Hepatocyte (in vitro differentiated cells): ENCODE results near the gene UBE2I. TPM values are rescaled to one million over a fixed set of nuclear protein-coding genes. Genes with fewer than 3 reads are reported as not detected.
A peak's percentile ranks its signal among the peaks of the same experiment; 100 is the strongest.

Source experiments
- DNase-seq: peaks from one replicate; pipeline ENCODE4 v3.0.0-alpha.2; 2016; ENCODE audit warnings: low spot score
- H2AFZ ChIP-seq: fragments of 200-600 bp; sonication (generic); 2 replicates; pipeline ENCODE4 v1.6.0; 2016; ENCODE audit warnings: antibody characterized with exemption, mild to moderate bottlenecking
- H3K27ac ChIP-seq: fragments of 200-600 bp; sonication (generic); 2 replicates; pipeline ENCODE4 v1.5.1; 2016; ENCODE audit warnings: mild to moderate bottlenecking
- H3K27me3 ChIP-seq: fragments of 200-600 bp; sonication (generic); 2 replicates; pipeline ENCODE4 v1.6.1; 2016
- H3K36me3 ChIP-seq: fragments of 200-600 bp; sonication (generic); replicated peaks from 2 replicates; pipeline ENCODE4 v1.5.1; 2016; ENCODE audit warnings: low read depth; ENCODE audit not compliant: insufficient read depth
- H3K4me1 ChIP-seq: fragments of 200-600 bp; sonication (generic); 2 replicates; pipeline ENCODE4 v1.5.1; 2016; ENCODE audit warnings: mild to moderate bottlenecking, moderate library complexity; ENCODE audit not compliant: insufficient read depth
- H3K4me2 ChIP-seq: fragments of 200-600 bp; sonication (generic); 2 replicates; pipeline ENCODE4 v1.6.0; 2016
- H3K4me3 ChIP-seq: fragments of 200-600 bp; sonication (generic); 2 replicates; pipeline ENCODE4 v1.5.1; 2016; ENCODE audit warnings: mild to moderate bottlenecking
- H3K79me2 ChIP-seq: fragments of 200-600 bp; sonication (generic); 2 replicates; pipeline ENCODE4 v1.6.0; 2017; ENCODE audit warnings: mild to moderate bottlenecking
- H3K9me2 ChIP-seq: fragments of 200-600 bp; sonication (generic); replicated peaks from 2 replicates; pipeline ENCODE4 v1.6.0; 2017; ENCODE audit warnings: mild to moderate bottlenecking; ENCODE audit not compliant: insufficient read depth
- H3K9me3 ChIP-seq: fragments of 200-600 bp; sonication (generic); 2 replicates; pipeline ENCODE4 v1.5.1; 2016; ENCODE audit warnings: low read depth, mild to moderate bottlenecking
- H4K20me1 ChIP-seq: fragments of 200-600 bp; sonication (generic); 2 replicates; pipeline ENCODE4 v1.6.0; 2016; ENCODE audit warnings: mild to moderate bottlenecking; ENCODE audit not compliant: insufficient read depth, poor library complexity, severe bottlenecking
- CTCF ChIP-seq: fragments of 200-600 bp; sonication (generic); IDR thresholded peaks from 2 replicates; pipeline ENCODE4 v1.5.1; 2016; ENCODE audit warnings: antibody characterized with exemption, mild to moderate bottlenecking; ENCODE audit not compliant: poor library complexity
- EZH2 ChIP-seq: fragments of 200-600 bp; sonication (generic); IDR thresholded peaks from 2 replicates; pipeline ENCODE4 v1.6.1; 2016; ENCODE audit warnings: antibody characterized with exemption, mild to moderate bottlenecking, borderline replicate concordance
- EZH2phosphoT487 ChIP-seq: fragments of 200-600 bp; sonication (generic); IDR thresholded peaks from one replicate; pipeline ENCODE4 v1.6.1; 2018; ENCODE audit warnings: antibody characterized with exemption, mild to moderate bottlenecking, low read depth, moderate library complexity; ENCODE audit not compliant: unreplicated experiment, severe bottlenecking
- WGBS: methylation state at CpG from one replicate; pipeline ENCODE4 v1.1.6; 2016; ENCODE audit warnings: low lambda C conversion rate; ENCODE audit errors: missing lambda C conversion rate; 5-methylcytosine and 5-hydroxymethylcytosine counted together
- polyA plus RNA-seq: library from polyadenylated mRNA; unstranded; fragments of >200 nt; fragmentation: Nextera tagmentation; extraction: Ambion mirVana; gene quantifications from 2 replicates; pipeline ENCODE4 v1.2.1, GENCODE V29; 2016
- total RNA-seq: library from RNA; depleted of rRNA; stranded (reverse); fragments of >200 nt; gene quantifications from 2 replicates; pipeline ENCODE4 v1.2.3, GENCODE V29; 2014

UBE2I gene
- total and polyA plus RNA-seq, 2 experiments from 2014 or later, result 76.0 to 150 TPM

- H2AFZ ChIP-seq, result no peak overlapping the region
- TF ChIP-seq EZH2phosphoT487 (no peak), CTCF (no peak), EZH2 (no peak)
- no peaks in the 10 kb centered on the region for H3K9me3 ChIP-seq
- no peaks in the 10 kb centered on the region for H3K27me3 ChIP-seq
- H3K4me1 ChIP-seq, result peaks cover 3% of the 10 kb centered on the region
- 89% methylated on average over 19 of the region's 19 CpGs for WGBS
- no peaks in the 10 kb centered on the region for H3K9me2 ChIP-seq
- H4K20me1 ChIP-seq, result peaks cover 14% of the 10 kb centered on the region
- H3K4me2 ChIP-seq, result peak overlapping the region; percentile 97
- H3K27ac ChIP-seq, result no peak overlapping the region
- DNase-seq, result no peak
- no peaks in the 10 kb centered on the region for H3K36me3 ChIP-seq
- peak overlapping the region; percentile 93 for H3K4me3 ChIP-seq
- peaks cover 52% of the 10 kb centered on the region for H3K79me2 ChIP-seq
Observed at GRCh38 chr16:1350691-1351090, 41.3 kb downstream of the UBE2I start.

- Histone ChIP-seq H3K27ac (no peak overlapping the region), H3K4me3 (peak overlapping the region; percentile 93), H3K4me1 (peaks cover 3% of the 10 kb centered on the region), H3K9me3 (no peaks in the 10 kb centered on the region), H3K79me2 (peaks cover 57% of the 10 kb centered on the region), H3K27me3 (no peaks in the 10 kb centered on the region), H2AFZ (peak overlapping the region; percentile 89), H3K36me3 (no peaks in the 10 kb centered on the region), H3K9me2 (no peaks in the 10 kb centered on the region), H3K4me2 (peak overlapping the region; percentile 97), H4K20me1 (peaks cover 15% of the 10 kb centered on the region)
- DNase-seq, result no peak
- WGBS, result 2% methylated on average over 24 of the region's 35 CpGs
- no peak for TF ChIP-seq CTCF
- TF ChIP-seq EZH2phosphoT487, result no peak
- no peak for TF ChIP-seq EZH2
Observed at GRCh38 chr16:1351215-1351581, 41.8 kb downstream of the UBE2I start.

- peak; percentile 95 for DNase-seq
- Histone ChIP-seq H3K4me1 (peaks cover 3% of the 10 kb centered on the region), H4K20me1 (peaks cover 15% of the 10 kb centered on the region), H2AFZ (peak within 1 kb of the TSS; percentile 89), H3K4me2 (peak within 1 kb of the TSS; percentile 97), H3K9me2 (no peaks in the 10 kb centered on the region), H3K79me2 (peaks cover 59% of the 10 kb centered on the region), H3K9me3 (no peaks in the 10 kb centered on the region), H3K27ac (no peak within 1 kb of the TSS), H3K4me3 (peak within 1 kb of the TSS; percentile 93), H3K27me3 (no peaks in the 10 kb centered on the region), H3K36me3 (no peaks in the 10 kb centered on the region)
- 1% methylated on average over 73 of the region's 98 CpGs for WGBS
- TF ChIP-seq CTCF, result no peak
- no peak for TF ChIP-seq EZH2phosphoT487
- TF ChIP-seq EZH2, result no peak
Observed at GRCh38 chr16:1351582-1352362, 42.3 kb downstream of the UBE2I start, which contains the start of the genes GNPTG and TSR3. GNPTG (plus strand) TSS chr16:1351931; CDS start chr16:1351966, 35 bp downstream. TSR3 (minus strand) TSS chr16:1351878; CDS start chr16:1351804, 74 bp downstream.
